ENCODE data around the gene SLC31A1.

Gene SLC31A1

GRCh38 chr9:113237026-113237425 is 15.7 kb downstream of the SLC31A1 start:
- 0 out of 2 replicates have a peak, but pooled peaks cover 2% of the 10 kb centered on the region for H3K79me2 ChIP-seq (ENCODE audit: low read length)

GRCh38 chr9:113238202-113238858 is 17.0 kb downstream of the SLC31A1 start:
- H4K20me1 ChIP-seq (ENCODE audit: insufficient read depth, low read length) = peaks cover 15% of the 10 kb centered on the region
- H3K4me1 ChIP-seq (ENCODE audit: low read length) = peaks cover 2% of the 10 kb centered on the region
- H3K9ac ChIP-seq (ENCODE audit: low read length) = no peak overlapping the region
- no peak overlapping the region for H3K27ac ChIP-seq (ENCODE audit: low read length)
- H3K4me3 ChIP-seq (ENCODE audit: low read length) = no peak overlapping the region
- H2AFZ ChIP-seq (ENCODE audit: low read depth, low read length) = no peak overlapping the region
- no peaks in the 10 kb centered on the region for H3K9me3 ChIP-seq (ENCODE audit: insufficient read depth, low read length)
- H3K79me2 ChIP-seq (ENCODE audit: low read length) = 0 out of 2 replicates have a peak, but pooled peaks cover 2% of the 10 kb centered on the region
- TF ChIP-seq EZH2phosphoT487 (IDR thresholded peaks at IDR 0.05; ENCODE audit: low read depth) = no peak
- TF ChIP-seq CTCF (IDR thresholded peaks at IDR 0.05; ENCODE audit: low read depth, low read length) = no peak
- H3K27me3 ChIP-seq (ENCODE audit: low read depth, low read length) = no peaks in the 10 kb centered on the region
- no peak overlapping the region for H3K4me2 ChIP-seq (ENCODE audit: low read length)
- H3K36me3 ChIP-seq (replicated peaks; ENCODE audit: low read depth, low read length) = no peaks in the 10 kb centered on the region

More at GRCh38 chr9:113237026-113237425, 15.7 kb downstream of the SLC31A1 start:
- Histone ChIP-seq H3K27me3 (ENCODE audit: low read depth, low read length) (no peaks in the 10 kb centered on the region), H3K4me1 (ENCODE audit: low read length) (peaks cover 15% of the 10 kb centered on the region), H2AFZ (ENCODE audit: low read depth, low read length) (no peak overlapping the region), H3K9ac (ENCODE audit: low read length) (no peak overlapping the region), H3K4me2 (ENCODE audit: low read length) (no peak overlapping the region), H3K4me3 (ENCODE audit: low read length) (no peak overlapping the region), H3K27ac (ENCODE audit: low read length) (no peak overlapping the region), H3K36me3 (replicated peaks; ENCODE audit: low read depth, low read length) (no peaks in the 10 kb centered on the region), H4K20me1 (ENCODE audit: insufficient read depth, low read length) (peaks cover 19% of the 10 kb centered on the region), H3K9me3 (ENCODE audit: insufficient read depth, low read length) (no peaks in the 10 kb centered on the region)
- TF ChIP-seq CTCF (IDR thresholded peaks at IDR 0.05; ENCODE audit: low read depth, low read length) (no peak), EZH2phosphoT487 (IDR thresholded peaks at IDR 0.05; ENCODE audit: low read depth) (no peak)

- Histone ChIP-seq H3K27ac (ENCODE audit: low read length) (no peak overlapping the region), H4K20me1 (ENCODE audit: insufficient read depth, low read length) (peaks cover 10% of the 10 kb centered on the region), H2AFZ (ENCODE audit: low read depth, low read length) (no peak overlapping the region), H3K9ac (ENCODE audit: low read length) (no peak overlapping the region), H3K36me3 (replicated peaks; ENCODE audit: low read depth, low read length) (no peaks in the 10 kb centered on the region), H3K4me1 (ENCODE audit: low read length) (no peaks in the 10 kb centered on the region), H3K79me2 (ENCODE audit: low read length) (0 out of 2 replicates have a peak, but pooled peaks cover 1% of the 10 kb centered on the region), H3K9me3 (ENCODE audit: insufficient read depth, low read length) (no peaks in the 10 kb centered on the region), H3K4me3 (ENCODE audit: low read length) (no peak overlapping the region), H3K27me3 (ENCODE audit: low read depth, low read length) (no peaks in the 10 kb centered on the region), H3K4me2 (ENCODE audit: low read length) (no peak overlapping the region)
- TF ChIP-seq CTCF (IDR thresholded peaks at IDR 0.05; ENCODE audit: low read depth, low read length) (no peak), EZH2phosphoT487 (IDR thresholded peaks at IDR 0.05; ENCODE audit: low read depth) (no peak)
Measured at GRCh38 chr9:113238859-113239232, 17.5 kb downstream of the SLC31A1 start.

- no peak overlapping the region for H3K4me3 ChIP-seq (ENCODE audit: low read length)
- H2AFZ ChIP-seq (ENCODE audit: low read depth, low read length) = no peak overlapping the region
- no peaks in the 10 kb centered on the region for H3K79me2 ChIP-seq (ENCODE audit: low read length)
- H3K36me3 ChIP-seq (replicated peaks; ENCODE audit: low read depth, low read length) = no peaks in the 10 kb centered on the region
- H3K4me2 ChIP-seq (ENCODE audit: low read length) = no peak overlapping the region
- H3K9ac ChIP-seq (ENCODE audit: low read length) = no peak overlapping the region
- no peaks in the 10 kb centered on the region for H3K9me3 ChIP-seq (ENCODE audit: insufficient read depth, low read length)
- H3K4me1 ChIP-seq (ENCODE audit: low read length) = no peaks in the 10 kb centered on the region
- TF ChIP-seq CTCF (IDR thresholded peaks at IDR 0.05; ENCODE audit: low read depth, low read length) (no peak), EZH2phosphoT487 (IDR thresholded peaks at IDR 0.05; ENCODE audit: low read depth) (no peak)
- no peak overlapping the region for H3K27ac ChIP-seq (ENCODE audit: low read length)
- no peaks in the 10 kb centered on the region for H3K27me3 ChIP-seq (ENCODE audit: low read depth, low read length)
- H4K20me1 ChIP-seq (ENCODE audit: insufficient read depth, low read length) = peaks cover 4% of the 10 kb centered on the region
Measured at GRCh38 chr9:113241161-113241560, 19.8 kb downstream of the SLC31A1 start.

All from OCI-LY3 (cell line).